ENCODE measurements around the gene ARID1B. TPM values are rescaled to one million over a fixed set of nuclear protein-coding genes. Genes with fewer than 3 reads are reported as not detected.

Gene ARID1B
- total RNA-seq, 1 donor from 2014 or later, result 43.4 TPM

GRCh38 chr6:156873654-156874380 is 96.6 kb downstream of the ARID1B start:
- no peak for TF ChIP-seq CTCF (IDR thresholded peaks at IDR 0.05; ENCODE audit: borderline replicate concordance)
- DNase-seq, result no peak
- Histone ChIP-seq H3K4me1 (peaks cover 80% of the 10 kb centered on the region), H3K4me3 (no peak overlapping the region), H3K36me3 (no peaks in the 10 kb centered on the region), H3K9me3 (replicated peaks) (no peaks in the 10 kb centered on the region), H3K27ac (replicated peaks) (no peak overlapping the region), H3K27me3 (ENCODE audit: low read depth) (no peaks in the 10 kb centered on the region)
- intact Hi-C loops (cut with micrococcal nuclease), result no loop called here

DNA sequence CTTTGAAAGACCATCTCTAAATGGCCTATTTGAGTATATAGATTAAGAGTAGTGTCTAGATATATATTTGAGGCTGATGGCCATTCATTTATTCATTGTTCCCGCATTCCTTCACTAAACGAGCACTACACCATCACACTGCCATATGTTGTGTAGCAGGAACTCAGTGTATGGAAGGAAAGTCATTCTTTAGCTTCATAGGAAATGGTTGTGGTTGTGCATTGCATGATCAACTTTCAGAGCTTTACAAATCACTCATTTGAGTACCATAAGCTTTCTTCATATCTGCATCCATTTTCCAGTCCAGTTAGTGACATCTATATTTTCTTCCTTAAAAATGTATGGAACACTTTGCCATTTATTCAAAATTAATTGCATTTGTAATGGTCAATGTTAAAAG is 97.9 kb downstream of the ARID1B start:
- H3K36me3 ChIP-seq, result no peaks in the 10 kb centered on the region
- TF ChIP-seq CTCF (IDR thresholded peaks at IDR 0.05; ENCODE audit: borderline replicate concordance), result no peak
- DNase-seq, result no peak
- peaks cover 84% of the 10 kb centered on the region for H3K4me1 ChIP-seq
- no peak overlapping the region for H3K27ac ChIP-seq (replicated peaks)
- H3K4me3 ChIP-seq, result no peak overlapping the region
- intact Hi-C loops (cut with micrococcal nuclease), result no loop called here
- H3K27me3 ChIP-seq (ENCODE audit: low read depth), result no peaks in the 10 kb centered on the region
- no peaks in the 10 kb centered on the region for H3K9me3 ChIP-seq (replicated peaks)

- Histone ChIP-seq H3K36me3 (no peaks in the 10 kb centered on the region), H3K27ac (replicated peaks) (peak overlapping the region; percentile 0), H3K27me3 (ENCODE audit: low read depth) (no peaks in the 10 kb centered on the region), H3K4me1 (peaks cover 83% of the 10 kb centered on the region), H3K9me3 (replicated peaks) (no peaks in the 10 kb centered on the region), H3K4me3 (no peak overlapping the region)
- peak; percentile 51 for TF ChIP-seq CTCF (IDR thresholded peaks at IDR 0.05; ENCODE audit: borderline replicate concordance)
- intact Hi-C loops (cut with micrococcal nuclease), result no loop called here
- DNase-seq, result peak; percentile 42
Measured at GRCh38 chr6:156876302-156876701, 99.1 kb downstream of the ARID1B start.

- no peak for TF ChIP-seq CTCF (IDR thresholded peaks at IDR 0.05; ENCODE audit: borderline replicate concordance)
- Histone ChIP-seq H3K9me3 (replicated peaks) (no peaks in the 10 kb centered on the region), H3K4me3 (no peak overlapping the region), H3K27me3 (ENCODE audit: low read depth) (no peaks in the 10 kb centered on the region), H3K4me1 (peaks cover 87% of the 10 kb centered on the region), H3K27ac (replicated peaks) (peak overlapping the region; percentile 69), H3K36me3 (no peaks in the 10 kb centered on the region)
- intact Hi-C loops (cut with micrococcal nuclease), result no loop called here
- peak; percentile 41 for DNase-seq
Measured at GRCh38 chr6:156877126-156877863, 100.1 kb downstream of the ARID1B start.

- no peak for DNase-seq
- no peaks in the 10 kb centered on the region for H3K9me3 ChIP-seq (replicated peaks)
- no peak for TF ChIP-seq CTCF (IDR thresholded peaks at IDR 0.05; ENCODE audit: borderline replicate concordance)
- no peak overlapping the region for H3K27ac ChIP-seq (replicated peaks)
- intact Hi-C loops (cut with micrococcal nuclease), result no loop called here
- H3K4me3 ChIP-seq, result no peak overlapping the region
- H3K27me3 ChIP-seq (ENCODE audit: low read depth), result no peaks in the 10 kb centered on the region
- peaks cover 98% of the 10 kb centered on the region for H3K4me1 ChIP-seq
- no peaks in the 10 kb centered on the region for H3K36me3 ChIP-seq
Measured at GRCh38 chr6:156878681-156879080, 101.5 kb downstream of the ARID1B start.
